Measurements from ENCODE around the gene CCER1.

- no peak for TF ChIP-seq CTCF (IDR thresholded peaks at IDR 0.05)
- TF ChIP-seq POLR2A (IDR thresholded peaks at IDR 0.05): no peak
These were observed 44.6 kb upstream of the CCER1 start for GRCh38 chr12:90999527-90999926.

All from Peyer's patch (tissue), 4 donors.